HG02763 (cell line): ENCODE data around the gene TUBB4B.

ENCODE experiments used
- ATAC-seq: cut with Tn5 transposase; IDR thresholded peaks from one replicate; pipeline ENCODE4 v1.9.1; 2021; ENCODE audit warnings: mild to moderate bottlenecking, moderate library complexity; ENCODE audit not compliant: unreplicated experiment

The TUBB4B gene

DNA sequence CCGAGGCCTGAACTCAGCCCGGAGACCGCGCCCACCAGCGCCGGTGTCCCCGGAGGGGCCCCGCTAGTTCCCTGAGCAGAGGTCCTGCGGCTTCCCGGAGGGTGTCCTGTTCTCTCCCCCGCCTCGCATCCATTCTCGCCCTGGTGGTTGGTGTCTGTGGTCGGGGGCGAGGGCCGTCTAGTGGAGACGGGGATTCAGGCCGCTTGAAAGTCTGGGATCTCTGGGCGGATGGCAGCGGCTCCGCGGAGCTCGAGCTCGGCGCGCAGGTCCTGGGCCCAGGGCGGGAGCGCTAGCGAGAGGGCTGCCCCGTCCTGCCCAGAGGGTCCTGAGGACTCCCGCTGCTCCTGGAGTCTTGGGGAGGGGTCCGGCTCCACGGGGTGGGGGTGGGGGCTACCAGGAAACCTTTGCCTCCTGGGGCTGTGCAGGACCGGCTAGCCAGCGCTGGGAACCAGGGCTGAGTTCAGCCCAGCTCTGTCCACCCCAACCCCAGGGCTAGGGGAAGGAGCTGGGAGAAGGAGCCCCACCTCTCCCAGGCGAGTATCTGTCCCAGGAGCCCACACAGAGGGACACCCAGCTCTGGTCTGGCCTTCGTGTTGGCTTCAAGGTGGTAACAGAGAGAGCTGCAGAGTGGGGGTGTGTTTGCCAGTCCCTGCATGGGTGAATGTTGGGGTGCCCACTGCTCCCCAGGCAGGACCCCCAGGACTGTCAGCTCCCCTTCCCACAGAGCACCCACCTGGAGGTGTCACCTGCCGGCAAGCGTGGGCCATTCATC is 40.4 kb downstream of the TUBB4B start:
- ATAC-seq, result no peak

DNA sequence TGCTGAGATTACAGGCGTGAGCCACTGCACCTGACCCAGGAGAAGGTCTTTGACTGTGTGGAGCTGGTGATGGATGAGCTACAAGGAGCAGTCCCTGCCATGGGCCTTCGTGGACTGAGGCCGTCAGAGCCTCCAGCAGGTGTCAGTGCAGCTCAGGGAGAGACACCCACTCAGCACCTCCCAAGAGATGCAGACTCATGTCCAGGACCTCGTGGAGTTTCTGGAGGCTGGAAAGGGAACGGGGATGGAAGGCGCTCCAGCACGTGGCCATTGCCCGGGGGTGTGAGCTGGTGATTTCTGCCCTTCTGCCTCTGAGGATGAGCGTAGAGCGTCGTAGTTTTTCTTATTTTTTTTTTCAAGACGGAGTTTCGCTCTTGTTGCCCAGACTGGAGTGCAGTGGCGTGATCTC is 45.9 kb downstream of the TUBB4B start:
- no peak for ATAC-seq

DNA sequence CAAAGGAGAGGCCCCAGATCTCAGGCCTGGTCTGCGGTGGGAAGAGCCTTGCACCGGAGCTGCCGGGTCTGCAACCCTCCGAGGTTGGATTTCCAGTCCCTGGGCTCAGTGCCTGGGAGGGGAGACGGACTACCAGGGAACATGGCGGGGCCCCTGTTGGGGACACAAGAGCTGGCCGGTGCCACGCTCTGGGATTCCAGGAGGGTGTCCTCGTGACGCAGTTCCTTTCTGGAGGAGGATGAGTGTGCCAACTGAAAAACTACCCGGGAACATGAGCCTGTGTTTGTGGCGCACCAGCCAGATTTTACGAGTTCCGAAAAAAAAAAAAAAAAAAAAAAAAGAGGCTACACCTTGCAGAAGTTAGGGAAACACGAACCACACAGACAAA is 52.0 kb downstream of the TUBB4B start:
- ATAC-seq, result no peak
